ENCODE measurements around the gene MCTP1. TPM values are rescaled to one million over a fixed set of nuclear protein-coding genes. Genes with fewer than 3 reads are reported as not detected.
"Not testable (repeated sequence)": the region's sequence is repeated elsewhere in the genome, so short reads cannot be mapped to it uniquely, and the experiment has no call there.

Gene MCTP1
- total RNA-seq, 4 donors from 2014 or later, result 3.3 to 31.4 (median 13.4) TPM

- Histone ChIP-seq H3K4me3 (no peak overlapping the region), H3K36me3 (no peaks in the 10 kb centered on the region), H3K27me3 (no peaks in the 10 kb centered on the region), H3K9me3 (no peaks in the 10 kb centered on the region), H3K4me1 (no peaks in the 10 kb centered on the region), H3K27ac (no peak overlapping the region)
- no peak for TF ChIP-seq POLR2AphosphoS5 (IDR thresholded peaks at IDR 0.05)
- TF ChIP-seq, protein P1, sequence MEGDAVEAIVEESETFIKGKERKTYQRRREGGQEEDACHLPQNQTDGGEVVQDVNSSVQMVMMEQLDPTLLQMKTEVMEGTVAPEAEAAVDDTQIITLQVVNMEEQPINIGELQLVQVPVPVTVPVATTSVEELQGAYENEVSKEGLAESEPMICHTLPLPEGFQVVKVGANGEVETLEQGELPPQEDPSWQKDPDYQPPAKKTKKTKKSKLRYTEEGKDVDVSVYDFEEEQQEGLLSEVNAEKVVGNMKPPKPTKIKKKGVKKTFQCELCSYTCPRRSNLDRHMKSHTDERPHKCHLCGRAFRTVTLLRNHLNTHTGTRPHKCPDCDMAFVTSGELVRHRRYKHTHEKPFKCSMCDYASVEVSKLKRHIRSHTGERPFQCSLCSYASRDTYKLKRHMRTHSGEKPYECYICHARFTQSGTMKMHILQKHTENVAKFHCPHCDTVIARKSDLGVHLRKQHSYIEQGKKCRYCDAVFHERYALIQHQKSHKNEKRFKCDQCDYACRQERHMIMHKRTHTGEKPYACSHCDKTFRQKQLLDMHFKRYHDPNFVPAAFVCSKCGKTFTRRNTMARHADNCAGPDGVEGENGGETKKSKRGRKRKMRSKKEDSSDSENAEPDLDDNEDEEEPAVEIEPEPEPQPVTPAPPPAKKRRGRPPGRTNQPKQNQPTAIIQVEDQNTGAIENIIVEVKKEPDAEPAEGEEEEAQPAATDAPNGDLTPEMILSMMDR (IDR thresholded peaks at IDR 0.05), result peak; percentile 21 to 39 (median 26)
- 32 to 34% methylated on average over 10 of the region's 10 CpGs for WGBS, 2 donors (ENCODE audit: low coverage in 1 of 2)
- in situ Hi-C loops (cut with MboI; ENCODE audit: low pct_ligation_motif_present in 1 of 4, low pct_unique_long_range_greater_than_20kb in 1 of 4, low sequenced_read_pairs in 3 of 4) (no loop called here), intact Hi-C loops (cut with DNase I; ENCODE audit: low total_unique reads) (no loop called here)
- no peak for DNase-seq
Measured at GRCh38 chr5:94849821-94850736, 434.8 kb downstream of the MCTP1 start.

- Histone ChIP-seq H3K27me3 (no peaks in the 10 kb centered on the region), H3K36me3 (no peaks in the 10 kb centered on the region), H3K4me1 (no peaks in the 10 kb centered on the region), H3K9me3 (no peaks in the 10 kb centered on the region), H3K4me3 (no peak overlapping the region), H3K27ac (no peak overlapping the region)
- in situ Hi-C loops (cut with MboI; ENCODE audit: low pct_ligation_motif_present in 1 of 4, low pct_unique_long_range_greater_than_20kb in 1 of 4, low sequenced_read_pairs in 3 of 4) (no loop called here), intact Hi-C loops (cut with DNase I; ENCODE audit: low total_unique reads) (no loop called here)
- DNase-seq, result no peak
- TF ChIP-seq, protein P1 (IDR thresholded peaks at IDR 0.05), result no peak
- TF ChIP-seq POLR2AphosphoS5 (IDR thresholded peaks at IDR 0.05) (no peak), POLR2A (IDR thresholded peaks at IDR 0.05) (no peak), EP300 (IDR thresholded peaks at IDR 0.05; ENCODE audit: low read depth) (no peak)
- WGBS, 2 donors (ENCODE audit: low coverage in 1 of 2), result 65 to 70% methylated on average over 4 of the region's 4 CpGs
Measured at GRCh38 chr5:94849324-94849723, 435.6 kb downstream of the MCTP1 start.

GRCh38 chr5:94847726-94848125 lies 437.2 kb downstream of the MCTP1 start:
- intact Hi-C loops (cut with DNase I; ENCODE audit: low total_unique reads), result no loop called here
- Histone ChIP-seq H3K27me3 (no peaks in the 10 kb centered on the region), H3K4me1 (no peaks in the 10 kb centered on the region), H3K4me3 (no peak overlapping the region), H3K27ac (no peak overlapping the region), H3K36me3 (no peaks in the 10 kb centered on the region), H3K9me3 (no peaks in the 10 kb centered on the region)
- in situ Hi-C loops (cut with MboI; ENCODE audit: low pct_ligation_motif_present in 1 of 4, low pct_unique_long_range_greater_than_20kb in 1 of 4, low sequenced_read_pairs in 3 of 4), result no loop called here
- 50 to 60% methylated on average over 2 of the region's 2 CpGs for WGBS, 2 donors (ENCODE audit: low coverage in 1 of 2)
- no peak for DNase-seq
- TF ChIP-seq POLR2AphosphoS5 (IDR thresholded peaks at IDR 0.05) (no peak), POLR2A (IDR thresholded peaks at IDR 0.05) (no peak), EP300 (IDR thresholded peaks at IDR 0.05; ENCODE audit: low read depth) (no peak)
- TF ChIP-seq, protein P1 (IDR thresholded peaks at IDR 0.05), result no peak

- H3K4me3 ChIP-seq, result no peak overlapping the region
- H3K36me3 ChIP-seq, result no peaks in the 10 kb centered on the region
- H3K9me3 ChIP-seq, result no peaks in the 10 kb centered on the region
- TF ChIP-seq EP300 (IDR thresholded peaks at IDR 0.05; ENCODE audit: low read depth), result no peak
- TF ChIP-seq, protein P1 (IDR thresholded peaks at IDR 0.05), result no peak
- TF ChIP-seq POLR2AphosphoS5 (IDR thresholded peaks at IDR 0.05), result no peak
- TF ChIP-seq POLR2A (IDR thresholded peaks at IDR 0.05), result no peak
- no peak for DNase-seq
- no peaks in the 10 kb centered on the region for H3K27me3 ChIP-seq
- no peaks in the 10 kb centered on the region for H3K4me1 ChIP-seq
- in situ Hi-C loops (cut with MboI; ENCODE audit: low pct_ligation_motif_present in 1 of 4, low pct_unique_long_range_greater_than_20kb in 1 of 4, low sequenced_read_pairs in 3 of 4), result no loop called here
- intact Hi-C loops (cut with DNase I; ENCODE audit: low total_unique reads), result no loop called here
- H3K27ac ChIP-seq, result no peak overlapping the region
- WGBS, 2 donors (ENCODE audit: low coverage in 1 of 2), result 63 to 75% methylated on average over 4 of the region's 4 CpGs
Measured at GRCh38 chr5:94847019-94847418, 437.9 kb downstream of the MCTP1 start.

DNA sequence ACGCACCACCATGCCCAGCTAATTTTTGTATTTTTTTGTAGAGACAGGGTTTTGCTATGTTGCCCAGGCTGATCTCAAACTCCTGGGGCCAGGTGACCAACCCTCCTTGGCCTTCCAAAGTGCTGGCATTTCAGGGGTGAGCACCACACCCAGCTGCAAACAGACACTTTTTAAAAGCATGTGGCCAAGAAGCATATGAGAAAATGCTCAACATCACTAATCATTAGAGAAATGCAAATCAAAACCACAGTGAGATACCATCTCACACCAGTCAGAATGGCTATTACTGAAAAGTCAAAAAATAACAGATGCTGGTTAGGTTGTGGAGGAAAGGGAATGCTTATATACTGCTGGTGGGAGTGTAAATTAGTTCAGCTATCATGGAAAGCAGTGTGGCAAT lies 439.2 kb downstream of the MCTP1 start:
- H3K9me3 ChIP-seq; H3K27ac ChIP-seq; H3K36me3 ChIP-seq; intact Hi-C loops (cut with DNase I; ENCODE audit: low total_unique reads); H3K27me3 ChIP-seq; H3K4me1 ChIP-seq; in situ Hi-C loops (cut with MboI; ENCODE audit: low pct_ligation_motif_present in 1 of 4, low pct_unique_long_range_greater_than_20kb in 1 of 4, low sequenced_read_pairs in 3 of 4); DNase-seq; H3K4me3 ChIP-seq: not testable (repeated sequence)
- 94% methylated on average over 1 of the region's 1 CpG; no CpG with 5 or more reads in 1 of the 2 donors for WGBS, 2 donors (ENCODE audit: low coverage in 1 of 2)

Data from transverse colon (tissue), 4 donors.